ENCODE data around the gene IP6K1. TPM values are rescaled to one million over a fixed set of nuclear protein-coding genes. Genes with fewer than 3 reads are reported as not detected.

The IP6K1 gene
- total RNA-seq, 2 experiments from 2014 or later = 27.4 to 30.9 TPM

- no peaks in the 10 kb centered on the region for H3K9me2 ChIP-seq (ENCODE audit: insufficient read depth, low read length)
- peaks cover 45% of the 10 kb centered on the region for H3K4me1 ChIP-seq (ENCODE audit: insufficient read depth, low read length, poor library complexity, severe bottlenecking)
- BruUV-seq (replicated peaks) = no TSS peak
- H3K36me3 ChIP-seq (ENCODE audit: insufficient read depth, low read length) = peaks cover 58% of the 10 kb centered on the region
- H3K9me3 ChIP-seq (ENCODE audit: low read length) = no peaks in the 10 kb centered on the region
- no peaks in the 10 kb centered on the region for H4K20me1 ChIP-seq (ENCODE audit: insufficient read depth, low read length)
- peak overlapping the region; percentile 57 for H3K4me2 ChIP-seq (ENCODE audit: low read length)
- H3K79me2 ChIP-seq (ENCODE audit: insufficient read depth, low read depth, low read length) = peaks cover 13% of the 10 kb centered on the region; the same call in 1 of the 2 replicates
- TF ChIP-seq CTCF (conservative IDR thresholded peaks at IDR 0.05; ENCODE audit: low read length) (no peak), EZH2phosphoT487 (IDR thresholded peaks at IDR 0.05; ENCODE audit: borderline replicate concordance, low read depth, low read length) (no peak)
- peak overlapping the region; percentile 39; the same call in 1 of the 2 replicates for H2AFZ ChIP-seq (ENCODE audit: low read length)
- H3K27ac ChIP-seq (ENCODE audit: low read depth, low read length, poor library complexity, severe bottlenecking) = peak overlapping the region; percentile 78
- intact Hi-C loops (cut with micrococcal nuclease; ENCODE audit: unreplicated experiment) = no loop called here
- POLR2A ChIA-PET = no interaction called here
- peak overlapping the region; percentile 33 for H3K4me3 ChIP-seq (ENCODE audit: low read depth, low read length, poor library complexity, severe bottlenecking)
- peak; percentile 87 for DNase-seq (ENCODE audit: low spot score)
- CTCF ChIA-PET (ENCODE audit: unreplicated experiment) = no interaction called here
Observed at GRCh38 chr3:49727154-49727923, 59.0 kb downstream of the IP6K1 start.

DNA sequence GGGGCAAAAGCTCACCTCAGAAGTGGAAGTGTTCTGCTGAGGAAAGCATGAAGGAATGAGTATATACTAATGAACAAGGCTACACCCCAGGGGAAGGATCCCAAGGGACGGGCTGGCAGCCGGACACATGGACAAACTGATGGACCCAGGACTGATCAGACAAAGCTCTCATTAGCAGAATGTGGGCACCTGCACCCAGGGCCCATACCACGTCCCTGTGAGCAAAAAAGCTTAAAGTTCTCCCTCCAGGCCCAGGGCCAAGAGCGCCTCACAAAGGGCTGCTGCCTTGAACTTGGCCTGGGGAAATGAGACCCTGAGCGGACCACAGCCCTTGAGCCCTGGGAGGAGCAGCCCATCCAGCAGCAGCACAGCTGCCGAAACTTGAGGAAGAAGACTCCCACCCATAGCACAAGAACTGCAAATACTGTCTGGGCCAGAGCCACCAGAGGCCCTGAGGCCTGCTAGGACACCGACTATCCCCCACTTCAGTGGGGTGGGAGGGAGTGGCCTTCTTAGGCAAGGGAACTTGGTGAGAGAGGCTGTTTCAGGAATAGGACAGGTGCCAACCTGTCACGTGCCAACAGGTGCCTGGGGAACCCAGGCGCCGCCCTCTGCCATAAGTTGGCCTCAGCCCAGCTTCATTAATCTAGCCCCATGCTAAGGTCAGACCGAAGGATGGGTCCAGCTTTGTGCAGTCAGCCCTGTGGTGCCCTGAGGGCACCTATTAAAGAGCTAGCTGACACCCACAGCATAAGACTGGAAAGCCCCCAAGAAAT is 60.2 kb downstream of the IP6K1 start:
- Histone ChIP-seq H3K4me2 (ENCODE audit: low read length) (peak overlapping the region; percentile 57), H2AFZ (ENCODE audit: low read length) (no peak overlapping the region), H4K20me1 (ENCODE audit: insufficient read depth, low read length) (no peaks in the 10 kb centered on the region), H3K9me3 (ENCODE audit: low read length) (no peaks in the 10 kb centered on the region), H3K9me2 (ENCODE audit: insufficient read depth, low read length) (no peaks in the 10 kb centered on the region), H3K79me2 (ENCODE audit: insufficient read depth, low read depth, low read length) (peaks cover 13% of the 10 kb centered on the region; the same call in 1 of the 2 replicates), H3K36me3 (ENCODE audit: insufficient read depth, low read length) (peaks cover 58% of the 10 kb centered on the region), H3K4me1 (ENCODE audit: insufficient read depth, low read length, poor library complexity, severe bottlenecking) (peaks cover 45% of the 10 kb centered on the region), H3K4me3 (ENCODE audit: low read depth, low read length, poor library complexity, severe bottlenecking) (no peak overlapping the region), H3K27ac (ENCODE audit: low read depth, low read length, poor library complexity, severe bottlenecking) (peak overlapping the region; percentile 78)
- BruUV-seq (replicated peaks) = no TSS peak
- intact Hi-C loops (cut with micrococcal nuclease; ENCODE audit: unreplicated experiment) = loop anchor here (2.0 kb wide), 1 partner anchor 61 kb away; the partner anchor contains the start of gene IP6K1
- TF ChIP-seq EZH2phosphoT487 (IDR thresholded peaks at IDR 0.05; ENCODE audit: borderline replicate concordance, low read depth, low read length) (no peak), CTCF (conservative IDR thresholded peaks at IDR 0.05; ENCODE audit: low read length) (no peak)
- DNase-seq (ENCODE audit: low spot score) = no peak
- ChIA-PET CTCF (ENCODE audit: unreplicated experiment) (no interaction called here), POLR2A (interaction anchor here (0.6 to 0.7 kb wide), 3 partner anchors 58 to 430 kb away, joined by 3 read pairs; partner anchors contain the start of gene IP6K1)
